ENCODE results near the gene STX5. TPM values are rescaled to one million over a fixed set of nuclear protein-coding genes. Genes with fewer than 3 reads are reported as not detected.

Gene STX5
- total and polyA plus RNA-seq, 2 donors from 2014 or later = 39.6 to 44.6 TPM

- FAIRE-seq (no peak), DNase-seq (no peak)
- Histone ChIP-seq H3K4me1 (ENCODE audit: control insufficient read depth in 2 of 3, insufficient read depth in 2 of 3, low read depth in 1 of 3, low read length in 3 of 3) (peaks cover 0 to 15% (median 15%) of the 10 kb centered on the region in 3 donors), H3K36me3 (ENCODE audit: control insufficient read depth in 2 of 3, insufficient read depth in 3 of 3, low read length in 3 of 3) (no peaks in the 10 kb centered on the region), H3K4me3 (ENCODE audit: low read length in 3 of 3) (no peak overlapping the region), H3K9me3 (ENCODE audit: control insufficient read depth in 2 of 3, insufficient read depth in 1 of 3, low read length in 3 of 3) (no peaks in the 10 kb centered on the region), H3K27ac (ENCODE audit: low read depth in 2 of 2, low read length in 2 of 2) (no peak overlapping the region), H3K9ac (ENCODE audit: low read length in 3 of 3) (no peak overlapping the region), H3K27me3 (ENCODE audit: control insufficient read depth, insufficient read depth, low read length) (no peaks in the 10 kb centered on the region)
- intact Hi-C loops (cut with DNase I) = no loop called here
- no peak for TF ChIP-seq CTCF (IDR thresholded peaks at IDR 0.05; ENCODE audit: borderline replicate concordance, extremely low read depth, insufficient read depth)
Measured at GRCh38 chr11:62757846-62758788, 73.7 kb downstream of the STX5 start.

Small RNA genes within 50 kb of the gene (microRNA-seq; reads per million reads assigned to microRNA genes)
- 1.0 reads per million for gene MIR6514
- not detected for gene MIR6748

Other genes with a start within 250 kb of the STX5 start
- 29.5 TPM for gene TUT1, start 240.5 kb downstream of the STX5 start, total RNA-seq
- gene TUT1, start 240.5 kb downstream of the STX5 start, polyA plus RNA-seq (ENCODE audit: insufficient read depth, low read depth, low replicate concordance) = 18.7 TPM
- 71.8 TPM for gene MTA2, start 230.2 kb downstream of the STX5 start, total RNA-seq
- gene MTA2, start 230.2 kb downstream of the STX5 start, polyA plus RNA-seq (ENCODE audit: insufficient read depth, low read depth, low replicate concordance) = 34.4 TPM
- gene EML3, start 219.3 kb downstream of the STX5 start, total RNA-seq = 83.3 TPM
- gene EML3, start 219.3 kb downstream of the STX5 start, polyA plus RNA-seq (ENCODE audit: insufficient read depth, low read depth, low replicate concordance) = 35.0 TPM
- gene ROM1, start 218.8 kb downstream of the STX5 start, total RNA-seq = 7.9 TPM
- gene ROM1, start 218.8 kb downstream of the STX5 start, polyA plus RNA-seq (ENCODE audit: insufficient read depth, low read depth, low replicate concordance) = 11.1 TPM
- 50.6 TPM for gene B3GAT3, start 210.1 kb downstream of the STX5 start, total RNA-seq
- gene B3GAT3, start 210.1 kb downstream of the STX5 start, polyA plus RNA-seq (ENCODE audit: insufficient read depth, low read depth, low replicate concordance) = 66.2 TPM
- 309 TPM for gene GANAB, start 185.4 kb downstream of the STX5 start, total RNA-seq
- 110 TPM for gene GANAB, start 185.4 kb downstream of the STX5 start, polyA plus RNA-seq (ENCODE audit: insufficient read depth, low read depth, low replicate concordance)
- 21.2 TPM for gene INTS5, start 178.7 kb downstream of the STX5 start, total RNA-seq
- gene INTS5, start 178.7 kb downstream of the STX5 start, polyA plus RNA-seq (ENCODE audit: insufficient read depth, low read depth, low replicate concordance) = 11.2 TPM
- 44.5 TPM for gene C11orf98, start 166.8 kb downstream of the STX5 start, total RNA-seq
- gene C11orf98, start 166.8 kb downstream of the STX5 start, polyA plus RNA-seq (ENCODE audit: insufficient read depth, low read depth, low replicate concordance) = 138 TPM
- gene CSKMT, start 166.7 kb downstream of the STX5 start, total RNA-seq = 12.1 TPM
- gene CSKMT, start 166.7 kb downstream of the STX5 start, polyA plus RNA-seq (ENCODE audit: insufficient read depth, low read depth, low replicate concordance) = 8.2 TPM
- 7.6 TPM for gene UQCC3, start 160.4 kb downstream of the STX5 start, total RNA-seq
- gene UQCC3, start 160.4 kb downstream of the STX5 start, polyA plus RNA-seq (ENCODE audit: insufficient read depth, low read depth, low replicate concordance) = 24.8 TPM
- 7.9 TPM for gene LBHD1, start 159.8 kb downstream of the STX5 start, total RNA-seq
- 5.3 TPM for gene LBHD1, start 159.8 kb downstream of the STX5 start, polyA plus RNA-seq (ENCODE audit: insufficient read depth, low read depth, low replicate concordance)
- gene UBXN1, start 153.0 kb downstream of the STX5 start, total RNA-seq = 89.2 TPM
- gene UBXN1, start 153.0 kb downstream of the STX5 start, polyA plus RNA-seq (ENCODE audit: insufficient read depth, low read depth, low replicate concordance) = 139 TPM
- gene LRRN4CL, start 142.5 kb downstream of the STX5 start, total RNA-seq = 1.2 TPM
- gene LRRN4CL, start 142.5 kb downstream of the STX5 start, polyA plus RNA-seq (ENCODE audit: insufficient read depth, low read depth, low replicate concordance) = 0.58 TPM
- 93.2 TPM for gene BSCL2, start 124.6 kb downstream of the STX5 start, total RNA-seq
- gene BSCL2, start 124.6 kb downstream of the STX5 start, polyA plus RNA-seq (ENCODE audit: insufficient read depth, low read depth, low replicate concordance) = 249 TPM
- not detected for gene GNG3, start 124.4 kb downstream of the STX5 start, total RNA-seq
- gene GNG3, start 124.4 kb downstream of the STX5 start, polyA plus RNA-seq (ENCODE audit: insufficient read depth, low read depth, low replicate concordance) = 1.1 TPM
- 49.0 TPM for gene HNRNPUL2, start 104.6 kb downstream of the STX5 start, total RNA-seq
- 37.1 TPM for gene HNRNPUL2, start 104.6 kb downstream of the STX5 start, polyA plus RNA-seq (ENCODE audit: insufficient read depth, low read depth, low replicate concordance)
- 24.8 TPM for gene TTC9C, start 103.6 kb downstream of the STX5 start, total RNA-seq
- 39.2 TPM for gene TTC9C, start 103.6 kb downstream of the STX5 start, polyA plus RNA-seq (ENCODE audit: insufficient read depth, low read depth, low replicate concordance)
- gene ZBTB3, start 77.9 kb downstream of the STX5 start, total RNA-seq = 15.0 TPM
- gene ZBTB3, start 77.9 kb downstream of the STX5 start, polyA plus RNA-seq (ENCODE audit: insufficient read depth, low read depth, low replicate concordance) = 4.8 TPM
- 66.0 TPM for gene POLR2G, start 70.5 kb downstream of the STX5 start, total RNA-seq
- gene POLR2G, start 70.5 kb downstream of the STX5 start, polyA plus RNA-seq (ENCODE audit: insufficient read depth, low read depth, low replicate concordance) = 143 TPM
- gene TAF6L, start 60.7 kb downstream of the STX5 start, total RNA-seq = 27.1 TPM
- 19.3 TPM for gene TAF6L, start 60.7 kb downstream of the STX5 start, polyA plus RNA-seq (ENCODE audit: insufficient read depth, low read depth, low replicate concordance)
- 57.1 TPM for gene TMEM179B, start 44.6 kb downstream of the STX5 start, total RNA-seq
- gene TMEM179B, start 44.6 kb downstream of the STX5 start, polyA plus RNA-seq (ENCODE audit: insufficient read depth, low read depth, low replicate concordance) = 105 TPM
- gene TMEM223, start 40.0 kb downstream of the STX5 start, total RNA-seq = 16.5 TPM
- 34.9 TPM for gene TMEM223, start 40.0 kb downstream of the STX5 start, polyA plus RNA-seq (ENCODE audit: insufficient read depth, low read depth, low replicate concordance)
- 83.8 TPM for gene NXF1, start 26.6 kb downstream of the STX5 start, total RNA-seq
- gene NXF1, start 26.6 kb downstream of the STX5 start, polyA plus RNA-seq (ENCODE audit: insufficient read depth, low read depth, low replicate concordance) = 70.7 TPM
- not detected for gene TEX54, start 790 bp upstream of the STX5 start, total RNA-seq
- not detected for gene TEX54, start 790 bp upstream of the STX5 start, polyA plus RNA-seq (ENCODE audit: insufficient read depth, low read depth, low replicate concordance)
- 48.9 TPM for gene WDR74, start 7.5 kb upstream of the STX5 start, total RNA-seq
- gene WDR74, start 7.5 kb upstream of the STX5 start, polyA plus RNA-seq (ENCODE audit: insufficient read depth, low read depth, low replicate concordance) = 38.5 TPM
- 203 TPM for gene SLC3A2, start 48.8 kb upstream of the STX5 start, total RNA-seq
- gene SLC3A2, start 48.8 kb upstream of the STX5 start, polyA plus RNA-seq (ENCODE audit: insufficient read depth, low read depth, low replicate concordance) = 299 TPM
- gene CHRM1, start 89.3 kb upstream of the STX5 start, total RNA-seq = 0.44 TPM
- gene CHRM1, start 89.3 kb upstream of the STX5 start, polyA plus RNA-seq (ENCODE audit: insufficient read depth, low read depth, low replicate concordance) = 0.22 TPM
- gene SLC22A6, start 152.9 kb upstream of the STX5 start, total RNA-seq = 2.4 TPM
- gene SLC22A6, start 152.9 kb upstream of the STX5 start, polyA plus RNA-seq (ENCODE audit: insufficient read depth, low read depth, low replicate concordance) = 362 TPM
- 0.41 TPM for gene SLC22A8, start 183.8 kb upstream of the STX5 start, total RNA-seq
- 447 TPM for gene SLC22A8, start 183.8 kb upstream of the STX5 start, polyA plus RNA-seq (ENCODE audit: insufficient read depth, low read depth, low replicate concordance)

Data from kidney (tissue), 14 donors.